K562 (cell line): ENCODE data around the gene FBXL12. TPM values are rescaled to one million over a fixed set of nuclear protein-coding genes. Genes with fewer than 3 reads are reported as not detected.

ENCODE experiments used
- ATAC-seq: fragments of 200-7000 bp; cut with Tn5 transposase; 3 replicates; pipeline ENCODE4 v1.9.1; 2020; ENCODE audit warnings: moderate library complexity
- BruUV-seq: library from RNA; stranded (reverse); fragments of 400-500 nt; replicated peaks from 2 replicates; lab custom pipeline; 2021; lab: Mats Ljungman, UMichigan
- CTCF ChIA-PET: fragments of 300-600 bp; formaldehyde crosslinking; extraction: SDS; loops from one replicate; lab custom pipeline; 2021; ENCODE audit warnings: low intra/inter-chr PET ratio; lab: Yijun Ruan, JAX
- POLR2A ChIA-PET: fragments of 300-600, 350-650 bp; sonication (Branson Sonifier 250); formaldehyde crosslinking; extraction: SDS; loops from one replicate; lab custom pipeline; 2021; ENCODE audit warnings: antibody characterized with exemption, inconsistent platforms; lab: Yijun Ruan, JAX
- DNase-seq, 4 experiments: peaks; one replicate each; pipeline versions ENCODE4 v3.0.0 to v3.0.0-alpha.2; 2011 to 2018; ENCODE audit warnings: low spot score in 3 of 4, mixed read lengths in 3 of 4; ENCODE audit errors: extremely low read depth in 1 of 4
- FAIRE-seq: peaks from 2 replicates; lab custom pipeline; 2011; peaks lifted over from hg19 to GRCh38; lab: Jason Lieb, UNC
- H2AFZ ChIP-seq: 2 replicates; pipeline ENCODE4 v1.6.0; 2011; ENCODE audit warnings: low read depth, low read length, control low read depth, inconsistent platforms
- H3K27ac ChIP-seq: fragments of 200-600 bp; 3 replicates; pipeline ENCODE4 v1.8.0; 2011; ENCODE audit warnings: low read depth, mild to moderate bottlenecking, control low read depth, inconsistent platforms, low read length, moderate library complexity, mixed read lengths; ENCODE audit errors: extremely low read depth
- H3K27me3 ChIP-seq, 2 experiments: fragments of 300-600 bp in 1 of 2; 2 replicates in 1 of 2; 3 replicates in 1 of 2; pipeline versions ENCODE4 v1.6.0 to v1.8.0; 2011; ENCODE audit warnings: inconsistent platforms in 2 of 2, low read length in 2 of 2, mild to moderate bottlenecking in 1 of 2, mixed read lengths in 1 of 2, moderate library complexity in 1 of 2; ENCODE audit not compliant: control insufficient read depth in 2 of 2, insufficient read depth in 2 of 2
- H3K36me3 ChIP-seq: fragments of 300-600 bp; 3 replicates; pipeline ENCODE4 v1.8.0; 2011; ENCODE audit warnings: mild to moderate bottlenecking, low read length, inconsistent platforms; ENCODE audit not compliant: control insufficient read depth, insufficient read depth
- H3K4me1 ChIP-seq, 2 experiments: fragments of 200-600 bp in 1 of 2; replicated peaks in 1 of 2; 2 replicates in 1 of 2; 3 replicates in 1 of 2; pipeline versions ENCODE4 v1.5.1 to v1.8.0; 2011; ENCODE audit warnings: inconsistent platforms in 2 of 2, low read length in 2 of 2, mild to moderate bottlenecking in 1 of 2, mixed read lengths in 1 of 2, moderate library complexity in 1 of 2; ENCODE audit not compliant: control insufficient read depth in 2 of 2, insufficient read depth in 2 of 2
- H3K4me2 ChIP-seq: 2 replicates; pipeline ENCODE4 v1.6.1; 2011; ENCODE audit warnings: low read length, control low read depth, inconsistent platforms, mixed read lengths; ENCODE audit not compliant: insufficient read depth
- H3K4me3 ChIP-seq: fragments of 200-600 bp; sonication (generic), shearing (Covaris generic); 2 replicates; pipeline ENCODE4 v1.5.1; 2016; ENCODE audit warnings: control low read depth, inconsistent platforms
- H3K79me2 ChIP-seq: fragments of 200-600 bp; 3 replicates; pipeline ENCODE4 v1.8.0; 2011; ENCODE audit warnings: low read length, inconsistent platforms; ENCODE audit not compliant: control insufficient read depth, insufficient read depth
- H3K9ac ChIP-seq, 2 experiments: 2 replicates each; pipeline versions ENCODE4 v1.6.0 to v1.6.1; 2011; ENCODE audit warnings: low read depth in 2 of 2, low read length in 2 of 2, control low read depth in 1 of 2, inconsistent platforms in 1 of 2, mild to moderate bottlenecking in 1 of 2, mixed read lengths in 1 of 2; ENCODE audit not compliant: insufficient read depth in 1 of 2
- H3K9me1 ChIP-seq: one replicate; pipeline ENCODE4 v1.6.0; 2011; ENCODE audit warnings: inconsistent platforms, mild to moderate bottlenecking, low read length, moderate library complexity; ENCODE audit not compliant: control insufficient read depth, insufficient read depth
- H3K9me3 ChIP-seq: replicated peaks from 2 replicates; pipeline ENCODE4 v1.5.1; 2011; ENCODE audit warnings: low read depth, low read length, inconsistent platforms; ENCODE audit not compliant: control insufficient read depth, insufficient read depth
- H4K20me1 ChIP-seq: replicated peaks from 2 replicates; pipeline ENCODE4 v1.6.1; 2011; ENCODE audit warnings: low read length, inconsistent platforms, mixed read lengths; ENCODE audit not compliant: control insufficient read depth, insufficient read depth
- ARHGAP35 ChIP-seq: fragments of 450-650 bp; IDR thresholded peaks from 2 replicates; pipeline ENCODE4 v1.6.1; 2018; ENCODE audit not compliant: partially characterized antibody
- FOXJ2 ChIP-seq: fragments of 200-800 bp; sonication (Bioruptor generic); IDR thresholded peaks from 2 replicates; pipeline ENCODE4 v1.6.1; 2016; ENCODE audit warnings: missing genetic modification characterization, missing compliant biosample characterization
- JUNB ChIP-seq: fragments of 450-650 bp; formaldehyde crosslinking; conservative IDR thresholded peaks from 2 replicates; pipeline ENCODE4 v1.4.0; 2020; ENCODE audit warnings: mild to moderate bottlenecking
- MYBL2 ChIP-seq, 2 experiments: fragments of 450-650 bp in 1 of 2; sonication (generic) in 1 of 2; formaldehyde crosslinking in 1 of 2; IDR thresholded peaks; 2 replicates each; pipeline versions ENCODE4 v1.6.1 to v1.8.1; 2017 to 2022; ENCODE audit warnings: borderline replicate concordance in 1 of 2, inconsistent platforms in 1 of 2, low read depth in 1 of 2, mild to moderate bottlenecking in 1 of 2, missing genetic modification reagents in 1 of 2, moderate library complexity in 1 of 2
- PRMT5 ChIP-seq: sonication (generic); formaldehyde crosslinking; IDR thresholded peaks from 2 replicates; pipeline ENCODE4 v1.5.0; 2020; ENCODE audit warnings: missing genetic modification reagents
- TAL1 ChIP-seq: fragments of 450-650 bp; IDR thresholded peaks from 2 replicates; pipeline ENCODE4 v1.6.1; 2016; ENCODE audit warnings: mild to moderate bottlenecking
- ZNF121 ChIP-seq: sonication (generic); formaldehyde crosslinking; conservative IDR thresholded peaks from 2 replicates; pipeline ENCODE4 v1.8.0; 2022; ENCODE audit warnings: missing genetic modification reagents
- WGBS: fragments of 100-300 bp; shearing (Covaris generic); methylation state at CpG from one replicate; pipeline ENCODE4 v1.1.6; 2016; ENCODE audit warnings: low coverage, mixed read lengths; ENCODE audit not compliant: insufficient coverage; ENCODE audit errors: missing lambda C conversion rate; 5-methylcytosine and 5-hydroxymethylcytosine counted together
- in situ Hi-C: fragments of 300-500 bp; cut with MboI; formaldehyde crosslinking; loops from 4 replicates; pipeline ENCODE4 v1.15.0; 2018; ENCODE audit warnings: inconsistent platforms, mixed read lengths
- intact Hi-C: fragments of 100-400 bp; cut with micrococcal nuclease; formaldehyde crosslinking; loops from 2 replicates; pipeline ENCODE4 v1.14.2; 2022
- polyA plus RNA-seq, 8 experiments: library from polyadenylated mRNA; depleted of rRNA in 4 of 8; stranded (reverse) in 5 of 8; unstranded in 3 of 8; fragments of >200 nt; fragmentation: Nextera tagmentation in 2 of 8; fragmentation: Illumina TruSeq in 1 of 8; extraction: Ambion mirVana in 2 of 8; extraction: Trizol in 1 of 8; gene quantifications; 2 replicates each; pipeline versions ENCODE4 v1.2.1 to v1.2.3, GENCODE V29; 2011 to 2014; ENCODE audit warnings: inconsistent platforms in 1 of 8, missing spikeins in 1 of 8
- total RNA-seq, 7 experiments: library from RNA; depleted of rRNA in 6 of 7; stranded (reverse); fragments of >200 nt in 6 of 7; fragmentation: Illumina TruSeq in 2 of 7; extraction: Trizol in 2 of 7; gene quantifications; 2 replicates each; pipeline versions ENCODE4 v1.2.1 to v1.2.3, GENCODE V29; 2011 to 2021; ENCODE audit warnings: low replicate concordance in 1 of 7
- TF ChIP-seq, protein P1 (sequence below): fragments of 250-450 bp; sonication (Bioruptor Pico); IDR thresholded peaks from 2 replicates; pipeline ENCODE4 v1.4.0; 2020; ENCODE audit warnings: mild to moderate bottlenecking, moderate library complexity
- TF ChIP-seq, protein P2 (sequence below): fragments of 200-800 bp; sonication (Bioruptor generic); IDR thresholded peaks from 2 replicates; pipeline ENCODE4 v1.6.1; 2016; ENCODE audit warnings: missing genetic modification characterization, missing compliant biosample characterization

Gene FBXL12
- total and polyA plus RNA-seq, 9 of the 15 experiments (the other 6 are each of a cell fraction or from before 2014, with no cell fraction given), result 2.7 to 40.5 (median 26.5) TPM

DNA sequence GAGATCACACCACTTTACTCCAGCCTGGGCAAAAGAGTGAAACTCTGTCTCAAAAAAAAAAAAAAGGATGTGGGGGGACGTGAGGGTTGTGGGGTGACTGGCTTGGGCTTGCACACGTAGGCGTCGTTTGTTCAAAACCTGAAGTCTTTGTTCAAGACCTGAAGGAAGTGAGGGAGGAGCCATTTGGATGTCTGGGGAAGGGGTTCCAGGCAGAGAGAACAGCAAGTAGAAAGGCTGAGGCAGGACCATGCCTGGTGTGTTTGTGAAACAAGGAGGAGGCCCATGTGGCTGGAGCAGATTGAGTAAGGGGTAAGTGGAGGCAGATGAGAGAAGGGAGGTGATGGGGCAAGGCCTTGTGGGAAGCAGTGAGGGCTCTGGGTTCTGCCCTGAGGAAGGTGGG lies 44.1 kb upstream of the FBXL12 start:
- Histone ChIP-seq H3K9me3 (no peaks in the 10 kb centered on the region), H3K4me3 (no peak overlapping the region), H3K27me3 (peaks cover 24 to 43% of the 10 kb centered on the region in 2 experiments; a peak in 4 of 5 replicates), H4K20me1 (0 out of 2 replicates have a peak, but pooled peaks cover 4% of the 10 kb centered on the region), H3K4me1 (peaks cover under 1 to 7% of the 10 kb centered on the region in 2 experiments; a peak in 2 of 5 replicates), H3K79me2 (no peaks in the 10 kb centered on the region), H3K36me3 (no peaks in the 10 kb centered on the region), H3K9ac (no peak overlapping the region), H3K27ac (no peak overlapping the region), H3K4me2 (no peak overlapping the region), H2AFZ (no peak overlapping the region), H3K9me1 (no peaks in the 10 kb centered on the region)
- CTCF ChIA-PET, result no interaction called here
- intact Hi-C loops (no loop called here), in situ Hi-C loops (no loop called here)
- FAIRE-seq (no peak), DNase-seq (no peak), ATAC-seq (no peak)
- 0% methylated on average over 4 of the region's 4 CpGs for WGBS
- POLR2A ChIA-PET, result no interaction called here
- TF ChIP-seq JUNB (no peak), FOXJ2 (tag) (no peak)
- TF ChIP-seq, protein P1, sequence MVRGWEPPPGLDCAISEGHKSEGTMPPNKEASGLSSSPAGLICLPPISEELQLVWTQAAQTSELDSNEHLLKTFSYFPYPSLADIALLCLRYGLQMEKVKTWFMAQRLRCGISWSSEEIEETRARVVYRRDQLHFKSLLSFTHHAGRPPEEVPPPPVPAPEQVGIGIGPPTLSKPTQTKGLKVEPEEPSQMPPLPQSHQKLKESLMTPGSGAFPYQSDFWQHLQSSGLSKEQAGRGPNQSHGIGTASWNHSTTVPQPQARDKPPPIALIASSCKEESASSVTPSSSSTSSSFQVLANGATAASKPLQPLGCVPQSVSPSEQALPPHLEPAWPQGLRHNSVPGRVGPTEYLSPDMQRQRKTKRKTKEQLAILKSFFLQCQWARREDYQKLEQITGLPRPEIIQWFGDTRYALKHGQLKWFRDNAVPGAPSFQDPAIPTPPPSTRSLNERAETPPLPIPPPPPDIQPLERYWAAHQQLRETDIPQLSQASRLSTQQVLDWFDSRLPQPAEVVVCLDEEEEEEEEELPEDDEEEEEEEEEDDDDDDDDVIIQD (CRISPR knock-in tag), result no peak
- no TSS peak for BruUV-seq

DNA sequence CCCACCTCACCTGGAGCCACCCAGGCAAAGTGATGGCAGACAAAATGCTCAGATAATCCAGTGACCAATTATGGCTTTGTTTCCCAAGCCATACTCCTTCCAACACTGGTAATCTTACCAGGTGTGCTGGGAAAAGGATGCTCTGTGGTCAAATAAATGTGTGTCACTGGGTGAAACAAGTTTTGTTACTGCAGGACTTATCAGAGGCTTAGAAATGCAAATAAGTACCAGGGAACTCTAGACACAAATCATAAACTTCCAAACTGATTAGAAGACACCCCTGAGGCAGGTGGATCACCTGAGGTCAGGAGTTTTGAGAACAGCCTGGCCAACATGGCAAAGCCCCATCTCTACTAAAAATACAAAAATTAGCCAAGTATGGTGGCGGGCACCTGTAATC lies 42.6 kb upstream of the FBXL12 start:
- Histone ChIP-seq H3K4me2 (no peak overlapping the region), H3K36me3 (no peaks in the 10 kb centered on the region), H3K27ac (no peak overlapping the region), H3K27me3 (peaks cover 18 to 35% of the 10 kb centered on the region in 2 experiments; a peak in 4 of 5 replicates), H3K4me1 (peaks cover 12 to 13% of the 10 kb centered on the region in 2 experiments; a peak in 4 of 5 replicates), H3K9me3 (no peaks in the 10 kb centered on the region), H3K9me1 (no peaks in the 10 kb centered on the region), H3K79me2 (no peaks in the 10 kb centered on the region), H3K4me3 (no peak overlapping the region), H2AFZ (no peak overlapping the region), H3K9ac (no peak overlapping the region), H4K20me1 (peaks cover 8% of the 10 kb centered on the region; the same call in 1 of the 2 replicates)
- DNase-seq, result no peak
- BruUV-seq, result no TSS peak
- 7% methylated on average over 1 of the region's 1 CpG for WGBS
- no peak for ATAC-seq
- ChIA-PET CTCF (no interaction called here), POLR2A (interaction anchor here (0.8 kb wide), 1 partner anchor 101 kb away, joined by 3 read pairs; no protein-coding TSS in a partner anchor)
- intact Hi-C loops (no loop called here), in situ Hi-C loops (no loop called here)
- no peak for FAIRE-seq
- TF ChIP-seq MYBL2 (IDR thresholded peaks at IDR 0.05; ENCODE audit: low read depth) (no peak), MYBL2 (CRISPR knock-in tag; IDR thresholded peaks at IDR 0.05; ENCODE audit: borderline replicate concordance) (no peak), ZNF121 (CRISPR knock-in tag) (no peak), TAL1 (no peak), PRMT5 (no peak), ARHGAP35 (no peak)
- TF ChIP-seq, protein P2, sequence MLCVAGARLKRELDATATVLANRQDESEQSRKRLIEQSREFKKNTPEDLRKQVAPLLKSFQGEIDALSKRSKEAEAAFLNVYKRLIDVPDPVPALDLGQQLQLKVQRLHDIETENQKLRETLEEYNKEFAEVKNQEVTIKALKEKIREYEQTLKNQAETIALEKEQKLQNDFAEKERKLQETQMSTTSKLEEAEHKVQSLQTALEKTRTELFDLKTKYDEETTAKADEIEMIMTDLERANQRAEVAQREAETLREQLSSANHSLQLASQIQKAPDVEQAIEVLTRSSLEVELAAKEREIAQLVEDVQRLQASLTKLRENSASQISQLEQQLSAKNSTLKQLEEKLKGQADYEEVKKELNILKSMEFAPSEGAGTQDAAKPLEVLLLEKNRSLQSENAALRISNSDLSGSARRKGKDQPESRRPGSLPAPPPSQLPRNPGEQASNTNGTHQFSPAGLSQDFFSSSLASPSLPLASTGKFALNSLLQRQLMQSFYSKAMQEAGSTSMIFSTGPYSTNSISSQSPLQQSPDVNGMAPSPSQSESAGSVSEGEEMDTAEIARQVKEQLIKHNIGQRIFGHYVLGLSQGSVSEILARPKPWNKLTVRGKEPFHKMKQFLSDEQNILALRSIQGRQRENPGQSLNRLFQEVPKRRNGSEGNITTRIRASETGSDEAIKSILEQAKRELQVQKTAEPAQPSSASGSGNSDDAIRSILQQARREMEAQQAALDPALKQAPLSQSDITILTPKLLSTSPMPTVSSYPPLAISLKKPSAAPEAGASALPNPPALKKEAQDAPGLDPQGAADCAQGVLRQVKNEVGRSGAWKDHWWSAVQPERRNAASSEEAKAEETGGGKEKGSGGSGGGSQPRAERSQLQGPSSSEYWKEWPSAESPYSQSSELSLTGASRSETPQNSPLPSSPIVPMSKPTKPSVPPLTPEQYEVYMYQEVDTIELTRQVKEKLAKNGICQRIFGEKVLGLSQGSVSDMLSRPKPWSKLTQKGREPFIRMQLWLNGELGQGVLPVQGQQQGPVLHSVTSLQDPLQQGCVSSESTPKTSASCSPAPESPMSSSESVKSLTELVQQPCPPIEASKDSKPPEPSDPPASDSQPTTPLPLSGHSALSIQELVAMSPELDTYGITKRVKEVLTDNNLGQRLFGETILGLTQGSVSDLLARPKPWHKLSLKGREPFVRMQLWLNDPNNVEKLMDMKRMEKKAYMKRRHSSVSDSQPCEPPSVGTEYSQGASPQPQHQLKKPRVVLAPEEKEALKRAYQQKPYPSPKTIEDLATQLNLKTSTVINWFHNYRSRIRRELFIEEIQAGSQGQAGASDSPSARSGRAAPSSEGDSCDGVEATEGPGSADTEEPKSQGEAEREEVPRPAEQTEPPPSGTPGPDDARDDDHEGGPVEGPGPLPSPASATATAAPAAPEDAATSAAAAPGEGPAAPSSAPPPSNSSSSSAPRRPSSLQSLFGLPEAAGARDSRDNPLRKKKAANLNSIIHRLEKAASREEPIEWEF (CRISPR knock-in tag), result no peak
